Esophagus squamous epithelium (tissue), 4 donors: ENCODE results near the gene PCF11.

Experiments
- CTCF ChIP-seq, 6 experiments: fragments of 450-650 bp in 4 of 6; fragments of 200-600 bp in 2 of 6; sonication (generic) in 2 of 6; IDR thresholded peaks; one replicate each; pipeline ENCODE4 v1.5.1; 2016 to 2019; ENCODE audit warnings: antibody characterized with exemption in 6 of 6, mild to moderate bottlenecking in 4 of 6, moderate library complexity in 4 of 6
- POLR2A ChIP-seq, 4 donors: fragments of 450-650 bp; IDR thresholded peaks; one replicate each; pipeline ENCODE4 v1.6.1; 2017; ENCODE audit warnings: antibody characterized with exemption in 4 of 4, mild to moderate bottlenecking in 4 of 4, moderate library complexity in 3 of 4

GRCh38 chr11:83222499-83222898 lies 65.6 kb downstream of the PCF11 start:
- no peak for TF ChIP-seq CTCF (IDR thresholded peaks at IDR 0.05)
- no peak for TF ChIP-seq POLR2A (IDR thresholded peaks at IDR 0.05)
